ACHN (cell line): Measurements from ENCODE around the gene LMOD2.
A peak's percentile ranks its signal among the peaks of the same experiment; 100 is the strongest.

Experiments used
- DNase-seq: peaks from one replicate; pipeline ENCODE4 v3.0.0-alpha.2; 2015
- in situ Hi-C: cut with HindIII; loops from 2 replicates; pipeline ENCODE4 v1.10.0; 2017; ENCODE audit warnings: low sequenced_read_pairs, low pct_ligation_motif_present, low pct_unique_long_range_greater_than_20kb

The LMOD2 gene

GRCh38 chr7:123637203-123637602 lies 18.5 kb upstream of the LMOD2 start:
- DNase-seq: no peak
- in situ Hi-C loops: no loop called here

GRCh38 chr7:123637878-123638277 lies 17.8 kb upstream of the LMOD2 start:
- no peak for DNase-seq
- in situ Hi-C loops: no loop called here

GRCh38 chr7:123639631-123640030 lies 16.0 kb upstream of the LMOD2 start:
- no peak for DNase-seq
- in situ Hi-C loops: no loop called here

- in situ Hi-C loops: no loop called here
- DNase-seq: no peak
Measured at GRCh38 chr7:123640583-123640982, 15.1 kb upstream of the LMOD2 start.

- in situ Hi-C loops: no loop called here
- DNase-seq: no peak
Measured at GRCh38 chr7:123641901-123642300, 13.8 kb upstream of the LMOD2 start.

GRCh38 chr7:123643495-123644441 lies 11.9 kb upstream of the LMOD2 start:
- in situ Hi-C loops: no loop called here
- DNase-seq: peak; percentile 24

- in situ Hi-C loops: no loop called here
Measured at GRCh38 chr7:123645516-123645915, 10.2 kb upstream of the LMOD2 start.

GRCh38 chr7:123647106-123647730 lies 8.4 kb upstream of the LMOD2 start:
- DNase-seq: no peak
- in situ Hi-C loops: no loop called here

More at GRCh38 chr7:123645516-123645915, 10.2 kb upstream of the LMOD2 start:
- DNase-seq: no peak

- in situ Hi-C loops: no loop called here
- DNase-seq: no peak
Measured at GRCh38 chr7:123649964-123650363, 5.7 kb upstream of the LMOD2 start.

GRCh38 chr7:123650595-123650994 lies 5.1 kb upstream of the LMOD2 start:
- no peak for DNase-seq

GRCh38 chr7:123652406-123652805 lies 3.3 kb upstream of the LMOD2 start:
- in situ Hi-C loops: no loop called here
- DNase-seq: no peak

More at GRCh38 chr7:123650595-123650994, 5.1 kb upstream of the LMOD2 start:
- in situ Hi-C loops: no loop called here

GRCh38 chr7:123653162-123653561 lies 2.5 kb upstream of the LMOD2 start:
- in situ Hi-C loops: no loop called here

GRCh38 chr7:123656544-123657303 lies 1.1 kb downstream of the LMOD2 start:
- DNase-seq: no peak
- in situ Hi-C loops: no loop called here

More at GRCh38 chr7:123653162-123653561, 2.5 kb upstream of the LMOD2 start:
- no peak for DNase-seq

GRCh38 chr7:123657304-123657685 lies 1.6 kb downstream of the LMOD2 start:
- in situ Hi-C loops: no loop called here

GRCh38 chr7:123658023-123658422 lies 2.4 kb downstream of the LMOD2 start:
- in situ Hi-C loops: no loop called here
- no peak for DNase-seq

More at GRCh38 chr7:123657304-123657685, 1.6 kb downstream of the LMOD2 start:
- no peak for DNase-seq

GRCh38 chr7:123660514-123661354 lies 5.1 kb downstream of the LMOD2 start:
- in situ Hi-C loops: no loop called here
- DNase-seq: no peak

- in situ Hi-C loops: no loop called here
- no peak for DNase-seq
Measured at GRCh38 chr7:123661765-123662164, 6.1 kb downstream of the LMOD2 start.

GRCh38 chr7:123662293-123662692 lies 6.6 kb downstream of the LMOD2 start:
- in situ Hi-C loops: no loop called here
- no peak for DNase-seq
